ENCODE data around the gene REN.

DNA sequence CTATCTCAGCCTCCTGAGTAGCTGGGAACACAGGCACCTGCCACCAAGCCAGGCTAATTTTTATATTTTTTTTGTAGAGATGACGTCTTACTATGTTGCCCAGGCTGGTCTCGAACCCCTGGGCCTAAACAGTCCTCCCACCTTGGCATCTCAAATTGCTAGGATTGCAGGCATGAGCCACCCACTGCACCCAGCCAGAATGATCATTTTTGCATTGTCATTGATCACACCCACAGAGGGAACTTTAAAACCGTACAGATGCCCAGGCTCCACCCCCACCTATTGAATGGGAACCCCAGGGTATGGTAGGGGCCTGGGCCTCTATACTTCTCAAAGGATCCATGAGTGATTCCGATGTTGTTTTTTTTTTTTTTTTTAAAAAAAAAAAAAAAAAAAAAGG lies 51.0 kb downstream of the REN start:
- TF ChIP-seq, protein P1, sequence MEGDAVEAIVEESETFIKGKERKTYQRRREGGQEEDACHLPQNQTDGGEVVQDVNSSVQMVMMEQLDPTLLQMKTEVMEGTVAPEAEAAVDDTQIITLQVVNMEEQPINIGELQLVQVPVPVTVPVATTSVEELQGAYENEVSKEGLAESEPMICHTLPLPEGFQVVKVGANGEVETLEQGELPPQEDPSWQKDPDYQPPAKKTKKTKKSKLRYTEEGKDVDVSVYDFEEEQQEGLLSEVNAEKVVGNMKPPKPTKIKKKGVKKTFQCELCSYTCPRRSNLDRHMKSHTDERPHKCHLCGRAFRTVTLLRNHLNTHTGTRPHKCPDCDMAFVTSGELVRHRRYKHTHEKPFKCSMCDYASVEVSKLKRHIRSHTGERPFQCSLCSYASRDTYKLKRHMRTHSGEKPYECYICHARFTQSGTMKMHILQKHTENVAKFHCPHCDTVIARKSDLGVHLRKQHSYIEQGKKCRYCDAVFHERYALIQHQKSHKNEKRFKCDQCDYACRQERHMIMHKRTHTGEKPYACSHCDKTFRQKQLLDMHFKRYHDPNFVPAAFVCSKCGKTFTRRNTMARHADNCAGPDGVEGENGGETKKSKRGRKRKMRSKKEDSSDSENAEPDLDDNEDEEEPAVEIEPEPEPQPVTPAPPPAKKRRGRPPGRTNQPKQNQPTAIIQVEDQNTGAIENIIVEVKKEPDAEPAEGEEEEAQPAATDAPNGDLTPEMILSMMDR (IDR thresholded peaks at IDR 0.05), result no peak
- no peak for TF ChIP-seq POLR2A (IDR thresholded peaks at IDR 0.05)
